K562 (cell line): ENCODE results near the gene ZGLP1. TPM values are rescaled to one million over a fixed set of nuclear protein-coding genes. Genes with fewer than 3 reads are reported as not detected.
A peak's percentile ranks its signal among the peaks of the same experiment; 100 is the strongest.

Source experiments
- DPF2 ChIP-seq: fragments of 450-650 bp; IDR thresholded peaks from 2 replicates; pipeline ENCODE4 v1.6.1; 2016
- IRF2 ChIP-seq: sonication (generic); formaldehyde crosslinking; IDR thresholded peaks from 2 replicates; pipeline ENCODE4 v1.8.1; 2022; ENCODE audit warnings: mild to moderate bottlenecking, missing genetic modification reagents
- PURB ChIP-seq: sonication (generic); formaldehyde crosslinking; IDR thresholded peaks from 2 replicates; pipeline ENCODE4 v1.9.0; 2021; ENCODE audit warnings: low read depth, mild to moderate bottlenecking, missing genetic modification reagents
- RBFOX2 ChIP-seq: fragments of 200-400 bp; formaldehyde crosslinking; IDR thresholded peaks from 2 replicates; pipeline ENCODE4 v1.6.1; 2017; ENCODE audit warnings: low read depth, mild to moderate bottlenecking, low read length, moderate library complexity
- ZNF436 ChIP-seq: fragments of 250-450, 450-650 bp; sonication (Bioruptor Pico); formaldehyde crosslinking; IDR thresholded peaks from 2 replicates; pipeline ENCODE4 v1.7.0; 2020; ENCODE audit warnings: mild to moderate bottlenecking
- polyA plus RNA-seq, 8 experiments: library from polyadenylated mRNA; depleted of rRNA in 4 of 8; stranded (reverse) in 5 of 8; unstranded in 3 of 8; fragments of >200 nt; fragmentation: Nextera tagmentation in 2 of 8; fragmentation: Illumina TruSeq in 1 of 8; extraction: Ambion mirVana in 2 of 8; extraction: Trizol in 1 of 8; gene quantifications; 2 replicates each; pipeline versions ENCODE4 v1.2.1 to v1.2.3, GENCODE V29; 2011 to 2014; ENCODE audit warnings: inconsistent platforms in 1 of 8, missing spikeins in 1 of 8
- total RNA-seq, 7 experiments: library from RNA; depleted of rRNA in 6 of 7; stranded (reverse); fragments of >200 nt in 6 of 7; fragmentation: Illumina TruSeq in 2 of 7; extraction: Trizol in 2 of 7; gene quantifications; 2 replicates each; pipeline versions ENCODE4 v1.2.1 to v1.2.3, GENCODE V29; 2011 to 2021; ENCODE audit warnings: low replicate concordance in 1 of 7
- TF ChIP-seq, protein P1 (sequence below): fragments of 250-450 bp; sonication (Bioruptor Pico); IDR thresholded peaks from 2 replicates; pipeline ENCODE4 v1.5.1; 2021; ENCODE audit warnings: mild to moderate bottlenecking
- TF ChIP-seq, protein P2 (sequence below), 2 experiments: IDR thresholded peaks; 2 replicates each; pipeline ENCODE4 v1.6.1; 2012; ENCODE audit warnings: improper control_type of control experiment in 2 of 2, low read depth in 2 of 2, low read length in 2 of 2, borderline replicate concordance in 1 of 2

ZGLP1 gene
- total and polyA plus RNA-seq, 9 of the 15 experiments (the other 6 are each of a cell fraction or from before 2014, with no cell fraction given): 0.24 to 4.5 (median 2.2) TPM

DNA sequence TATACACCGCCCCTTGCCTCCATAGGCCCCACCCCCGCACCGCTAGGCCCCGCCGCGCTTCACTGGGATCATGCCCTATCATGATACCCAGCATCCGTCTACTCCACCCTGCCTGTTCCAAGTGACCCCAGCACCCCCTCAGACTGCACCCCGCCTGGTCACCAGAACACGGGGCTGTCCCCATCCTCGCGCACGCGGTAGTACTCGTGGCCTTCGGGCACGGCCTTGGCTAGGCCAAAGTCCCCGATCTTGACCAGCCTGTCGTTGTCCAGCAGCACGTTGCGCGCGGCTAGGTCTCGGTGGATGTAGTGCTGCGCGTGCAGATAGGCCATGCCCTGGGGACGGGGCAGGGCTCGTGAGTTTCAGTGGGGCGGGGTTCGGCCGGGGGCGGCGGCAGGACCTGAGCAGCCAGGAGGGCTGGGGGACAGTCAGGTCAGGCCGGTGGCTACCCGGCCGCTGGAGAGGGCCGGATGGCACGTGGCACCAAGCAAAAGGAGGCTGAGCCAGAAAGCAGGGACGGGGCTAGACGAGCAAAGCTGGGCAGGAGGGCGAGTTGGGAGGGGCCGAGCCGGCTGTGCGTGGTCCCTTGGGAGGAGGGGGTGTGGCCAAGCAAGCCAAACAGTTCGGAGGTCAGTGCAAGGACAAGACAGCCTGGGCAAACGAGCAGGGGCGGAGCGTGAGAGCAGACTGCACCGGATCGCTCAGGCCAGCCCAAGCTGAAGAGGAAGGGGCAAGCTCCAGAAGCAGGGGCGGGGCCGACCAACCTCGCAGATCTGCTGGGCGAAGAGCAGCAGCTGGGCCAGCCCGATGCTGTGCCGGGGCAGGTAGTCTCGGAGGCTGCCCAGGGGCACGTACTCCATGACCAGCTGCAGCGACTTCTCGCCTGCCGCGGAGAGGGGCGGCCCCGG lies 43.4 kb upstream of the ZGLP1 start (continued):
- TF ChIP-seq, protein P1, sequence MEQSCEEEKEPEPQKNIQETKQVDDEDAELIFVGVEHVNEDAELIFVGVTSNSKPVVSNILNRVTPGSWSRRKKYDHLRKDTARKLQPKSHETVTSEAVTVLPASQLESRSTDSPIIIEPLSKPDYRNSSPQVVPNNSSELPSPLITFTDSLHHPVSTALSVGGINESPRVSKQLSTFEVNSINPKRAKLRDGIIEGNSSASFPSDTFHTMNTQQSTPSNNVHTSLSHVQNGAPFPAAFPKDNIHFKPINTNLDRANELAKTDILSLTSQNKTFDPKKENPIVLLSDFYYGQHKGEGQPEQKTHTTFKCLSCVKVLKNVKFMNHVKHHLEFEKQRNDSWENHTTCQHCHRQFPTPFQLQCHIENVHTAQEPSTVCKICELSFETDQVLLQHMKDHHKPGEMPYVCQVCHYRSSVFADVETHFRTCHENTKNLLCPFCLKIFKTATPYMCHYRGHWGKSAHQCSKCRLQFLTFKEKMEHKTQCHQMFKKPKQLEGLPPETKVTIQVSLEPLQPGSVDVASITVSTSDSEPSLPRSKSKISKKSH (CRISPR knock-in tag): no peak
- TF ChIP-seq IRF2 (CRISPR knock-in tag) (no peak), RBFOX2 (peak; percentile 19), ZNF436 (no peak), PURB (CRISPR knock-in tag) (no peak), DPF2 (no peak)
- TF ChIP-seq, protein P2, sequence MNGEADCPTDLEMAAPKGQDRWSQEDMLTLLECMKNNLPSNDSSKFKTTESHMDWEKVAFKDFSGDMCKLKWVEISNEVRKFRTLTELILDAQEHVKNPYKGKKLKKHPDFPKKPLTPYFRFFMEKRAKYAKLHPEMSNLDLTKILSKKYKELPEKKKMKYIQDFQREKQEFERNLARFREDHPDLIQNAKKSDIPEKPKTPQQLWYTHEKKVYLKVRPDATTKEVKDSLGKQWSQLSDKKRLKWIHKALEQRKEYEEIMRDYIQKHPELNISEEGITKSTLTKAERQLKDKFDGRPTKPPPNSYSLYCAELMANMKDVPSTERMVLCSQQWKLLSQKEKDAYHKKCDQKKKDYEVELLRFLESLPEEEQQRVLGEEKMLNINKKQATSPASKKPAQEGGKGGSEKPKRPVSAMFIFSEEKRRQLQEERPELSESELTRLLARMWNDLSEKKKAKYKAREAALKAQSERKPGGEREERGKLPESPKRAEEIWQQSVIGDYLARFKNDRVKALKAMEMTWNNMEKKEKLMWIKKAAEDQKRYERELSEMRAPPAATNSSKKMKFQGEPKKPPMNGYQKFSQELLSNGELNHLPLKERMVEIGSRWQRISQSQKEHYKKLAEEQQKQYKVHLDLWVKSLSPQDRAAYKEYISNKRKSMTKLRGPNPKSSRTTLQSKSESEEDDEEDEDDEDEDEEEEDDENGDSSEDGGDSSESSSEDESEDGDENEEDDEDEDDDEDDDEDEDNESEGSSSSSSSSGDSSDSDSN (IDR thresholded peaks at IDR 0.05; ENCODE audit: borderline replicate concordance in 1 of 2, low read depth in 2 of 2, low read length in 2 of 2): no peak
